Activated CD4-positive, CD25-positive, alpha-beta regulatory T cell (primary cell): ENCODE data around the gene SAMD14.

ENCODE experiments used
- DNase-seq, 4 experiments: peaks; one replicate each; lab custom pipeline; 2025; lab: John Stamatoyannopoulos, UW

SAMD14 gene

GRCh38 chr17:50148226-50149090 lies 18.5 kb upstream of the SAMD14 start:
- peak in 3 of 4 experiments; percentile 24 to 59 (median 50) for DNase-seq

GRCh38 chr17:50147841-50148225 lies 17.9 kb upstream of the SAMD14 start:
- no peak for DNase-seq

DNA sequence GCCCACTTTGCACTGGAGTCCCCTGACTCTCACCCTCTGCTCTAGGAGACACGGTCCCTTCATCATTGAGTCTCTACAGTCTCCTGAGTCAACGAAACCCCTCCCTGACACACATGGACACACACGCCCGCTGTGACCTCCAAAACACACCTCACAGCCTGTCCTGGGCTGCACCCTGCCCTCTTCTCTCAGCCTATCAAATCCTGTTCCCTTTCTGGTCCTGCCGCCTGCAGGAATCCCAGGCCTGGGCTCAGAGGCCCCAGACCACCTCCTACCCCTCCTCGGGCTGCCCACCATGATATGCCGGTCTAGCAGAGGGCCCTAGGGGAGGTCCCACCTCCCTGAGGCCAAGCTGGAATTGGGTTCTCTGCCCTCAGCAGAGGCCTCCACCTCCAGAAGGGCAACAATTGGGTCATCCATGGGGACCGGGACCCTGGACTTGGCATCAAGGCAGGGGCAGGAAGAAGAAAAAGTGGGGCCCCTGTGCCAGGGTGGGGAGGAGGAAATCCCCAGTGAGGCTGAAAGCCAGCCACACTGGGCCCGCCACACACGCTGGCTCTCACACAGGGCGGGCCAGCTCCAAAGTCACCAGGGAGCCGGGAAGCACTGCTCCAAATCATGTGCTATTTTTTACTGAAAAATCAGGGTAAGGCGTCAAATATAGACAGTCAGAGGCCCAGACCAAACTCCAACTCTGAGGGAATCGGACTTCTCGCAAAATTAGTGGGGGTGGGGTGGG lies 17.1 kb upstream of the SAMD14 start:
- no peak for DNase-seq

DNA sequence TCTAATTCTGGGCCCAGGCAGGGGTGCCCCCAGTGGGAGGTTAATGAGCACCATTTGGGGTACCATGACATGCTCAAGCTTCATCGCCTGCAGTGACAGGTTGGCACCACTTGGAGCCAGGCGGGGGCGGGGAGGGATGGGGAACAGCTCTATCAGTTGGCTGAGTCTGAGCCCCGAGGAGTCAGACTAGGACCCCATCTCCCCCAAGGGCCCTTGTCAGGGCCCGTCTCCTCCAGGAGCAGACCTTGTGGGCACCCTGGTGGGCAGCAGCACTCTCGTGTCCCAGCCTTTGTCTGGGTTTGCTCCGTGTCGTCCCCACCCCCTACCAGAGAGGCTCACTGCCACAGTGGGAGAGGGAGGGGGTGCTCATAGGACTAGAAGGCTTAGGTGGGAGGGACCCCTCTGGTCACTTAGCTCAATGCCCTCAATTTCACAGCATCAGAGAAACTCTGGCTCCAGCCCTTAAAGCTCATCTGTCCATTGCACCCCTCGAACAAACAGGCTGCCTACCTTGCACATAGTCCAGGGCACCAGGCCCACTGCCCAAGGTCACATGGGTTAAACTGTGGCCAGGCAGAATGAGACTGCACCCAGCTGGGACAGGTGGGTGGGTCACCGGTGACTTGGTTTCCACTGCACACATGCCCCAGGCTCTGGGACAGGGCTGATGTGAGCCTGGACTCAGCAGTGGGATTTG lies 16.4 kb upstream of the SAMD14 start:
- no peak for DNase-seq

DNA sequence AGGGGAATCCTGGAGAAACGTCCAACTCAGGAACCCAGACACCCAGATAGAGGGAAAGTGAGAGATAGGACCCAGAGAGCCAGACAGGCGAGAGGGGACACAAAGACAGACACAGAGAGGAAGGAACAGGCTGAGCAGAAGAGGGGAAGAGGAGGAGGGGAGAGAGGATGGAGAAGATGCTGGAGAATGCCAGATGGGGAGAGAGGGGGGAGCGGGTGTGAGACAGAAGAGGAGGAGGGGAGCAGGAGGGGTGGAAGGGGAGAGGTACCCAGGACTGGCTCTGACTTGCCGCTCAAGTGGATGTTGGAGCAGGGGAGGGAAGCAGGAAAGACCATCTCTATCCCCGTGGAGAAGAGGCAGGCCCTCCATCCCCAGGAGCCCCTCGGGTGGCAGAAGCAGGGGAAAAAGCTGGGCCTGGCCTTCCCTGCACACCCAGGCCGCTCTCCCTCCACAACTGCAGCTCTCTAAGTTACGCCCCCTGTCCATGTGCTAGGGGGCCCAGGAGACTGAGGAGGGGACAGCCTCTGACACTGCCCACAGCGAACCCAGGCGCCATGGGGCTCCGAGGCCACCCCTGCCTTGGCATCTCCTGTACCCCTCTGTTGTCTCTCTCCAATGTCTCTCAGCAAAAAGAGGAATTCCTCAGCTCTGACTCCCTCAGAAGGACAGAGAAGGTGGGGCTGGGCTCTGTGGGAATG lies 15.7 kb upstream of the SAMD14 start:
- no peak for DNase-seq

- DNase-seq, result no peak
Observed at GRCh38 chr17:50144845-50145531, 15.0 kb upstream of the SAMD14 start.

DNA sequence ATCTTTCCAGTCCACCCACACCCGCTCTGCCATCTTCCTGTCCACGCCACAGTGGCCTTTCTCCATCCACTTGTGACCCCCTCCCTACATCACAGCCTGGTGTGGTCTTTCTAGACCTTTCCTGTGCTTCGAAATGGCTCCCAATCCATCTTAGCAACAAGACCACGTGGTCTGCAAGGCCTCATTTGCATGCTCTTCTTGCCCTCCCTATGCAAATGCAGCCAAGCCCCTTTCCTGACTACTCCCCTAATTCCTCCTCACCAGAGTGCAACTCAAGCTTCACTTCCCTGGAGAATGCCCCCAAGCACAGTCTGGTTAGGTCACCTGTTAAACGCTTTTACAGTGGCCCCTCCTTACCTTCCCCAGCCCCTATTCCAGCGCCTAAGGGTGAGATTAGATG lies 14.4 kb upstream of the SAMD14 start:
- no peak for DNase-seq

DNA sequence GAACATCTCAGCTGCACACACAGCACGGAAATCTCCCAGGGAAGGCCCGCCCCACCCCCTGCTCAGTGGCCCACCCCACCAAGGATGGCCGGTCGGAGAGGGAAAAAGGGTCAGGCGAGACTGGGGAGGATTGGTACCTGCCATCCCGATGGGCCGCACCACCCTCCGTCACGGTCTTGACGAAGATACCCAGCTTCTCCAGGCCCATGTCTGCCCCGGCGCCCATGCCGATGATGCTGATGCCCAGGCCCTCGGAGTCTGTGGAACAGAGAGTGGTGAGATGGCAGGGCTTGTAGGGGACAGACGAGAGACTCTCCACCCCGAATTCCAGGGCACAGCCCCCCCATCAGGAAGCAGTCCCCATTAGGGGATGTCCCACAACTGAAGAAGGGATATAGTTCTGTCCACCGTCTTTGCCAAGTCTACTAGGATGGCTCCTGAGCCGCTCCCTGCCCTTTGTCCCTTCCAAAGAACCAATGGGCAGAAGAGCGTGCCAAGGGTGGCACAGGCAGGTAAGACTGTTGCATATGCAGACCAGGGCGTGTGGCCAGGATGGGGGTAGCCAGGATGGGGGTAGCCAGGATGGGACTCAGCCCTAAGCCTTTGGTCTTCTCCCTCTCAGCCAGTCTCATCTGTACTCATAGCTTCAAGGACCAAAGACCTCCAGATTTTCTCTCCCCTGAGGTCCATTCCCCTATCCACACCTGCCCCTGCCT lies 13.7 kb upstream of the SAMD14 start:
- no peak for DNase-seq

DNA sequence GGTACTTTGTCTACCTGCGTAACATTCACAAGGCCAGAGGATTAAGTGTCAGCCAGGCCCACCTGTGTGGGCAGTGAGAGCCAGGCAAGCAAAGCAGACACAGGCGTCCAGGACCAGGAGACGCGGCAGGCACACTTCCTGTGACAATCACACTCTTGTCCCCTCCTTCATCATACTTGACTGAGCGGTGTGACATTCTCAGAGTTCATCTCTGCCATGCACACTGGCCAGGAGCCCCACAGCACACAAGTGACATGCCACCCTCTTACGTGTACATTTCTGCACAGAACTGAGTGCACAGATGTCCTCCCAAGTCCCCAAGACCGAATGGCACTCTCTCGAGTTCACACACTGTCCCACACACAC lies 11.8 kb upstream of the SAMD14 start:
- no peak for DNase-seq

GRCh38 chr17:50141026-50141744 lies 11.2 kb upstream of the SAMD14 start:
- DNase-seq, result no peak

- peak; percentile 61 to 68 (median 66) for DNase-seq
Observed at GRCh38 chr17:50139950-50140885, 10.3 kb upstream of the SAMD14 start.

GRCh38 chr17:50139185-50139783 lies 9.3 kb upstream of the SAMD14 start:
- no peak for DNase-seq

- no peak for DNase-seq
Observed at GRCh38 chr17:50137042-50137441, 7.1 kb upstream of the SAMD14 start.

GRCh38 chr17:50136096-50136687 lies 6.2 kb upstream of the SAMD14 start:
- no peak for DNase-seq

GRCh38 chr17:50135316-50136095 lies 5.5 kb upstream of the SAMD14 start:
- DNase-seq, result no peak

DNA sequence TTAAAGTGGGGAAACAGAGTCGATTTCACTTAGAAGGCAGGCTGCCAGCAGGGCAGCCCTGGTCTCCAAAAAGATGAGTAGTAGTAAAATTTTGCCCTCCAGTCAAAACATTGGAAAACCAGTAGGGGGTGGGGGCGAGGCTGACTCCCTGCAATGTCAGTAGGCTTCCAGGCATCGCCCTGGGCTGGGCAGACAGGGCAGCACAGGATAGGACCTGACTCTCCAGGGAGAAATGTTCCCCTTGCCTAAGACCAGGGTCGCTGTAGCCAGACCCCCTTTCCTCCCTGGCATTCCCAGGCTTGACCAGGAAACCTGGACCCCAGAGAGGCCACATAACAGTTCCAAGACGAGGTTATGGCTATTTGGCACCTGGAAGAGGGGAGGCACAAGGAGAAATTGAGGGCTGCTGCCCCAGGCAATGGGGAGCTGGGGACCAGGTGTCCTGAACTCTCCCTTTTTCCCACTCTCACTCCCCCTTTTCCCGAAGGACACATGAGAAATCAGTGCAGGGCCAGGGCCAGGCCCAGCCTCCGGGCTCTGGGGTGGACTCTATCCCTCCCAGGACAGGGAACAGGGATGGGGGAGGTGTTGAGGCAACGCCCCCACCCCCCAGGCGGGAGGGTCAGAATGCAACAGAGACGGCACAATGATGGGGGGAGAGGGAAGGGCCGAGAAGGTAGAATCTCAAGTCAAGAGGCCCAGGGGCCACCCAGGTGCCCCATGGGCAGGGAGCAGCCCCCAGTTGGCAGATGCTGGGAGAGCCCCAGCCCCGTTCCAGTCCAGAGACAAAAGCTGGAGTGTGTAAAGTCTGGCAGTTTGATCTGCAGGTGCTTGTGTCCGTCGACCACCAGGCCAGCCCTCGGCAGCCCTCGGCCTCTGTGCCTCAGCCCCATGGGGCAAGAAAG lies 4.5 kb upstream of the SAMD14 start:
- no peak for DNase-seq

- no peak for DNase-seq
Observed at GRCh38 chr17:50133769-50134099, 3.8 kb upstream of the SAMD14 start.
